ENCODE data around the gene RBM26. TPM values are rescaled to one million over a fixed set of nuclear protein-coding genes. Genes with fewer than 3 reads are reported as not detected.

The RBM26 gene
- total RNA-seq, 4 donors from 2014 or later = 21.1 to 43.1 (median 26.9) TPM

GRCh38 chr13:79380997-79381396 lies 25.1 kb downstream of the RBM26 start:
- peaks cover 6 to 26% of the 10 kb centered on the region in 2 donors for H3K36me3 ChIP-seq
- H3K4me3 ChIP-seq = no peak overlapping the region
- H3K9me3 ChIP-seq = no peaks in the 10 kb centered on the region
- H3K27ac ChIP-seq = no peak overlapping the region
- H3K4me1 ChIP-seq = peaks cover 0 to 10% (median 0%) of the 10 kb centered on the region in 3 donors
- 62 to 92% methylated on average over 1 of the region's 1 CpG for WGBS, 2 donors (ENCODE audit: low coverage in 1 of 2)
- no peaks in the 10 kb centered on the region for H3K27me3 ChIP-seq
- TF ChIP-seq, protein P1, sequence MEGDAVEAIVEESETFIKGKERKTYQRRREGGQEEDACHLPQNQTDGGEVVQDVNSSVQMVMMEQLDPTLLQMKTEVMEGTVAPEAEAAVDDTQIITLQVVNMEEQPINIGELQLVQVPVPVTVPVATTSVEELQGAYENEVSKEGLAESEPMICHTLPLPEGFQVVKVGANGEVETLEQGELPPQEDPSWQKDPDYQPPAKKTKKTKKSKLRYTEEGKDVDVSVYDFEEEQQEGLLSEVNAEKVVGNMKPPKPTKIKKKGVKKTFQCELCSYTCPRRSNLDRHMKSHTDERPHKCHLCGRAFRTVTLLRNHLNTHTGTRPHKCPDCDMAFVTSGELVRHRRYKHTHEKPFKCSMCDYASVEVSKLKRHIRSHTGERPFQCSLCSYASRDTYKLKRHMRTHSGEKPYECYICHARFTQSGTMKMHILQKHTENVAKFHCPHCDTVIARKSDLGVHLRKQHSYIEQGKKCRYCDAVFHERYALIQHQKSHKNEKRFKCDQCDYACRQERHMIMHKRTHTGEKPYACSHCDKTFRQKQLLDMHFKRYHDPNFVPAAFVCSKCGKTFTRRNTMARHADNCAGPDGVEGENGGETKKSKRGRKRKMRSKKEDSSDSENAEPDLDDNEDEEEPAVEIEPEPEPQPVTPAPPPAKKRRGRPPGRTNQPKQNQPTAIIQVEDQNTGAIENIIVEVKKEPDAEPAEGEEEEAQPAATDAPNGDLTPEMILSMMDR (IDR thresholded peaks at IDR 0.05) = no peak
- no peak for TF ChIP-seq POLR2A (IDR thresholded peaks at IDR 0.05)
- no peak for TF ChIP-seq POLR2AphosphoS5 (IDR thresholded peaks at IDR 0.05)
- TF ChIP-seq EP300 (IDR thresholded peaks at IDR 0.05) = no peak
- no peak for ATAC-seq

DNA sequence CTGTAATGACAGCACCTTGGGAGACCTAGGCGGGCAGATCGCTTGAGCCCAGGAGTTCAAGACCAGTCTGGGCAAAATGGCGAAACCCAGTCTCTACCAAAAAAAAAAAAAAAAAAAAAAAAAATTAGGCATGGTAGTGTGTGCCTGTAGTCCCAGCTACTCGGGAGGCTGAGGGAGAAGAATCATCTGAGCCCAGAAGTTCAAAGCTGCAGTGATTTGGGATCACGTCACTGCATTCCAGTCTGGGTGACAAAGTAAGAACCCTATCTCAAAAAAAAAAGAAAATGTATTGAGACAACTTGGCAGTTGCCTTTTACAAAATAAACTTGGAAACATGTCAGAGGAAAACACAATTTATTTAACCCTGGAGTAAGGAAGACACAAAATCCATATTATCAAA lies 26.8 kb downstream of the RBM26 start:
- Histone ChIP-seq H3K9me3 (no peaks in the 10 kb centered on the region), H3K36me3 (peaks cover 6 to 39% of the 10 kb centered on the region in 2 donors), H3K4me1 (no peaks in the 10 kb centered on the region), H3K27ac (no peak overlapping the region), H3K27me3 (no peaks in the 10 kb centered on the region), H3K4me3 (no peak overlapping the region)
- WGBS, 2 donors (ENCODE audit: low coverage in 1 of 2) = 81 to 88% methylated on average over 5 of the region's 5 CpGs
- no peak for ATAC-seq
- TF ChIP-seq, protein P1 (IDR thresholded peaks at IDR 0.05) = no peak
- TF ChIP-seq EP300 (IDR thresholded peaks at IDR 0.05) (no peak), POLR2AphosphoS5 (IDR thresholded peaks at IDR 0.05) (no peak), POLR2A (IDR thresholded peaks at IDR 0.05) (no peak)

- WGBS, 2 donors (ENCODE audit: low coverage in 1 of 2) = 67 to 90% methylated on average over 1 to 3 of the region's 3 CpGs
- TF ChIP-seq EP300 (IDR thresholded peaks at IDR 0.05) = no peak
- TF ChIP-seq, protein P1 (IDR thresholded peaks at IDR 0.05) = no peak
- no peak for TF ChIP-seq POLR2AphosphoS5 (IDR thresholded peaks at IDR 0.05)
- TF ChIP-seq POLR2A (IDR thresholded peaks at IDR 0.05) = no peak
- Histone ChIP-seq H3K36me3 (peaks cover 6 to 49% of the 10 kb centered on the region in 2 donors), H3K4me1 (no peaks in the 10 kb centered on the region), H3K9me3 (no peaks in the 10 kb centered on the region), H3K27me3 (no peaks in the 10 kb centered on the region), H3K4me3 (no peak overlapping the region), H3K27ac (no peak overlapping the region)
- no peak for ATAC-seq
These were observed 29.2 kb downstream of the RBM26 start for GRCh38 chr13:79376843-79377242.

DNA sequence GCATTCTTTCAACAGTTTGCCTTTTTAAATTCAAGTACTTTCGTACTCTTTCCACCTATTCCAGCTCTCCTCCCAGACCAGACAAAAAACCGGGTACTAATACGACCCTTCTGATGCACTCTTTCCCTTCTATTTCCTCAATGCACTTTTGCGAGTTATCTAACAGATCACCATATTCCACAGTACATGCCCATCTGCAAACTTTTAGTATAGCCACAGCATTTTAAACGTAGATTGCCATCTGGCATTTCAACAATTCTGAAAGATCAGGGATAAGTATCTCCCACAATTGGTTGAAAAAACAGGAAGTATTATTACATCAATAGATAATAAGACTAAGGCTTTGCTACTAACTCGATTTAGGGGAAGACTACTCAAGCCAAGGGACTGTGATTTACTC lies 31.5 kb downstream of the RBM26 start:
- H3K27ac ChIP-seq = no peak overlapping the region
- H3K27me3 ChIP-seq = no peaks in the 10 kb centered on the region
- no peaks in the 10 kb centered on the region for H3K9me3 ChIP-seq
- no peak for TF ChIP-seq POLR2AphosphoS5 (IDR thresholded peaks at IDR 0.05)
- no peaks in the 10 kb centered on the region for H3K4me1 ChIP-seq
- no peak overlapping the region for H3K4me3 ChIP-seq
- WGBS, 2 donors (ENCODE audit: low coverage in 1 of 2) = 88 to 89% methylated on average over 6 of the region's 6 CpGs
- peaks cover 6 to 72% of the 10 kb centered on the region in 2 donors for H3K36me3 ChIP-seq
- ATAC-seq = no peak

DNA sequence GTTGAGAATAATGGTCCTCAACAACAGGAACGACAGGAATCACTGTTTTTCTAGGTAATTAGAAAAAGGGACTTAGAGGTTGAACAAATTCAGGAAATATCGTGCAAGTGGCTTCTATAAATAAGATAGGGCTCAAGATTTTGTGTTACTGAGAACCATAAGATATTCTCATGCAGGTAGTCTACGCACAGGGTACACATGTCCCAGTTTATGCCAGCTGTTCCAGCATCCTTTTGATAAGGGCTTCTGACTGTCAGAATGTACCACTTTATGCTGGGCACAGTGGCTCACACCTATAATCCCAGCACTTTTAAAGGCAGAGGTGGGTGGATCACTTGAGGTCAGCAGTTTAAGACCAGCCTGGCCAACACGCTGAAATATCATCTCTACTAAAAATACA lies 32.1 kb downstream of the RBM26 start:
- no peak overlapping the region for H3K27ac ChIP-seq
- TF ChIP-seq POLR2AphosphoS5 (IDR thresholded peaks at IDR 0.05) (no peak), POLR2A (IDR thresholded peaks at IDR 0.05) (no peak), EP300 (IDR thresholded peaks at IDR 0.05) (no peak)
- TF ChIP-seq, protein P1 (IDR thresholded peaks at IDR 0.05) = no peak
- no peaks in the 10 kb centered on the region for H3K9me3 ChIP-seq
- H3K4me1 ChIP-seq = no peaks in the 10 kb centered on the region
- WGBS, 2 donors (ENCODE audit: low coverage in 1 of 2) = 89 to 95% methylated on average over 3 to 4 of the region's 4 CpGs
- no peak overlapping the region for H3K4me3 ChIP-seq
- no peak for ATAC-seq
- H3K36me3 ChIP-seq = peaks cover 6 to 78% of the 10 kb centered on the region in 2 donors
- no peaks in the 10 kb centered on the region for H3K27me3 ChIP-seq

All from gastroesophageal sphincter (tissue), 4 donors.